Suprapubic skin (tissue), 4 donors: Measurements from ENCODE around the gene COX17. TPM values are rescaled to one million over a fixed set of nuclear protein-coding genes. Genes with fewer than 3 reads are reported as not detected.
A peak's percentile ranks its signal among the peaks of the same experiment; 100 is the strongest.

ENCODE experiments used
- DNase-seq, 2 donors: peaks; one replicate each; pipeline ENCODE4 v3.0.0-alpha.2; 2019; ENCODE audit warnings: low spot score in 2 of 2
- H3K27ac ChIP-seq: fragments of 200-600 bp; sonication (generic); one replicate; pipeline ENCODE4 v1.5.1; 2019
- H3K27me3 ChIP-seq: fragments of 200-600 bp; sonication (generic); one replicate; pipeline ENCODE4 v1.5.1; 2019
- H3K36me3 ChIP-seq: fragments of 200-600 bp; sonication (generic); one replicate; pipeline ENCODE4 v1.5.1; 2019
- H3K4me1 ChIP-seq: fragments of 200-600 bp; sonication (generic); one replicate; pipeline ENCODE4 v1.5.1; 2019
- H3K4me3 ChIP-seq: fragments of 200-600 bp; sonication (generic); one replicate; pipeline ENCODE4 v1.5.1; 2019; ENCODE audit warnings: mild to moderate bottlenecking
- H3K9me3 ChIP-seq: fragments of 200-600 bp; sonication (generic); one replicate; pipeline ENCODE4 v1.5.1; 2019
- EP300 ChIP-seq: sonication (generic); formaldehyde crosslinking; IDR thresholded peaks from one replicate; pipeline ENCODE4 v1.6.1; 2017; ENCODE audit warnings: antibody characterized with exemption
- POLR2A ChIP-seq, 2 donors: fragments of 450-650 bp; IDR thresholded peaks; one replicate each; pipeline ENCODE4 v1.6.1; 2017; ENCODE audit warnings: antibody characterized with exemption in 2 of 2, mild to moderate bottlenecking in 2 of 2, moderate library complexity in 2 of 2
- POLR2AphosphoS5 ChIP-seq, 3 donors: sonication (generic); formaldehyde crosslinking; IDR thresholded peaks; one replicate each; pipeline ENCODE4 v1.6.1; 2017; ENCODE audit warnings: antibody characterized with exemption in 3 of 3
- WGBS: methylation state at CpG from one replicate; pipeline ENCODE4 v1.1.5; 2018; 5-methylcytosine and 5-hydroxymethylcytosine counted together
- total RNA-seq, 4 donors: library from RNA; depleted of rRNA; stranded (reverse); fragments of >200 nt; gene quantifications; one replicate each; pipeline ENCODE4 v1.1.0, GENCODE V29; 2016
- TF ChIP-seq, protein P1 (sequence below), 2 donors: fragments of 200-600 bp in 1 of 2; fragments of 450-650 bp in 1 of 2; sonication (generic) in 1 of 2; IDR thresholded peaks; one replicate each; pipeline ENCODE4 v1.5.1; 2016 to 2019; ENCODE audit warnings: antibody characterized with exemption in 2 of 2, mild to moderate bottlenecking in 1 of 2, moderate library complexity in 1 of 2

Gene COX17
- total RNA-seq, 4 donors from 2014 or later, result 22.1 to 29.8 (median 26.0) TPM

DNA sequence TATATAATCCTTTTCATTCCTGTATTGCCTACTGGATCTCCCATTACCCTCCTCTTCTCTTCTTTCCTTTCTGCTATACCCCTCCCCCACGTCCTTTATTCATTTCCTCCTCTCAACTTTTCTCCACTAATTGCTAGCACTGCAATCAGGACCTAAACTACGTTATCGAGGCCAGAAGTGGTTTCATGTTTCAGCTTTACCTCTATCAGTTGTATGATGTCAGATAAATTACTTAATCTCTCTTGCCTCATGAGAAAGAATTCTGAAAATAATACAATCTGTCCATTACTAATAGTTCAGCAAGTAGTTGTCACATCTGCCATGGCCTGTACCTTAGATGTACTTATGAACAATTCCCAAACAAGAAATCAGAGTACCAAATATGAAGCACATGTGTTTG, 27.4 kb downstream of the COX17 start:
- Histone ChIP-seq H3K27ac (no peak overlapping the region), H3K4me1 (no peaks in the 10 kb centered on the region), H3K27me3 (no peaks in the 10 kb centered on the region), H3K36me3 (peaks cover 3% of the 10 kb centered on the region), H3K9me3 (no peaks in the 10 kb centered on the region), H3K4me3 (no peak overlapping the region)
- WGBS, result 61% methylated on average over 3 of the region's 3 CpGs
- no peak for DNase-seq
- TF ChIP-seq, protein P1, sequence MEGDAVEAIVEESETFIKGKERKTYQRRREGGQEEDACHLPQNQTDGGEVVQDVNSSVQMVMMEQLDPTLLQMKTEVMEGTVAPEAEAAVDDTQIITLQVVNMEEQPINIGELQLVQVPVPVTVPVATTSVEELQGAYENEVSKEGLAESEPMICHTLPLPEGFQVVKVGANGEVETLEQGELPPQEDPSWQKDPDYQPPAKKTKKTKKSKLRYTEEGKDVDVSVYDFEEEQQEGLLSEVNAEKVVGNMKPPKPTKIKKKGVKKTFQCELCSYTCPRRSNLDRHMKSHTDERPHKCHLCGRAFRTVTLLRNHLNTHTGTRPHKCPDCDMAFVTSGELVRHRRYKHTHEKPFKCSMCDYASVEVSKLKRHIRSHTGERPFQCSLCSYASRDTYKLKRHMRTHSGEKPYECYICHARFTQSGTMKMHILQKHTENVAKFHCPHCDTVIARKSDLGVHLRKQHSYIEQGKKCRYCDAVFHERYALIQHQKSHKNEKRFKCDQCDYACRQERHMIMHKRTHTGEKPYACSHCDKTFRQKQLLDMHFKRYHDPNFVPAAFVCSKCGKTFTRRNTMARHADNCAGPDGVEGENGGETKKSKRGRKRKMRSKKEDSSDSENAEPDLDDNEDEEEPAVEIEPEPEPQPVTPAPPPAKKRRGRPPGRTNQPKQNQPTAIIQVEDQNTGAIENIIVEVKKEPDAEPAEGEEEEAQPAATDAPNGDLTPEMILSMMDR (IDR thresholded peaks at IDR 0.05), result no peak
- TF ChIP-seq EP300 (no peak), POLR2AphosphoS5 (IDR thresholded peaks at IDR 0.05) (no peak), POLR2A (IDR thresholded peaks at IDR 0.05) (no peak)

DNA sequence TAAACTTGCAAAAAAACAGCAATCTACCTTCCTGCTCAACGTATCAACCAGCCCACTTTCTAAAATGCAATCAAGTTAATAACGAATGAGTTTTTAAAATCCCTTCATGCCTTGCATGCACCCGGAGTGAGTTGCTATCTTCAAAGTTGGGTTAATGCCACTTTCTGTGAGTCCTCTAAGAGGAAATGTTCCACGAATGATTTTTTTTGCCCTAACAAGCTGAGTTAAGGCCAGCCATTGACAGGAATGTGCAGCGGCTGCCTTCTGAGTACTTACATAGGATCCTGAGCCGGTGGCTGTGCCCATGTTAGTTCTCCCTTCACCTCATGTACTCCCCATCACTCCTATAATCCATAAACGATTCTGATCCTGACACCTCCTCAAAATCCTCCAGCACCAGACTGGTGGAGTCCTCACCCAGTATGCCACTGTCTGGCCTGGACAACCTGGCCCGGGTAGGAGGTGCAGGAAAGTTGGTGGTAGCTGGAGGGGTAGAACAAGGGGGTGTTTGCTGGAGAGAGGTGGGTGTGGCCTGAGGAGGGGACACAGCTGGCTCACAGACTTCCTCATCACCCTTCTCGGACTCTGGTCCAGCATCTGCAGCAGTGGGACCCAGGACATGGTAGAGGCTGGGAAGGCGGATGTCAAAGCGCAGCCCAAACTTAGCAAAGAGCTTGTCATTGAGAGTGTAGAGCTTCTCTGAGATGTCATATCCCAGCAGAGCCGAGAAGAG, 29.2 kb downstream of the COX17 start:
- Histone ChIP-seq H3K4me1 (no peaks in the 10 kb centered on the region), H3K9me3 (no peaks in the 10 kb centered on the region), H3K27me3 (no peaks in the 10 kb centered on the region), H3K4me3 (no peak overlapping the region), H3K36me3 (peaks cover 3% of the 10 kb centered on the region), H3K27ac (peak overlapping the region; percentile 70)
- TF ChIP-seq, protein P1 (IDR thresholded peaks at IDR 0.05), result no peak
- TF ChIP-seq POLR2AphosphoS5 (IDR thresholded peaks at IDR 0.05), result no peak
- no peak for TF ChIP-seq EP300
- TF ChIP-seq POLR2A (IDR thresholded peaks at IDR 0.05), result no peak
- no peak for DNase-seq
- 75% methylated on average over 12 of the region's 12 CpGs for WGBS

DNA sequence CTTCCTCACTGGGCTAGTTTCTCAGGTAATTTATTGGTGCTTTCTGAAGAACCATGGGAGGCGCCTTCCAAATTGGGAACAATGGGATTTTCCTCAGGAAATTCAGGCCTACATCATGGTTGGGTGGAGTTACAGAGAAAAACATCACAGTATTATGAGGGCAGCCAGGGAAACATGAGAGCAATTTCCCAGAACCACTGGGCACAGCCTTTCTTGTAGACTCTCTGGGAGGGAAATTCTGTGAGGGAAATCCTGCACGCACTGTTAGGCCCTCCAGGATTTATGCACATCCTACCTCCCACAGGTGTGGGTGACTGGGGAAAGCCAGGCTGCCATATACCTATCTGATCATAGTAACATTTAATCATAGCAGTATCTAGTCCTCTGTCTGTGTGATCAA, 30.0 kb downstream of the COX17 start:
- Histone ChIP-seq H3K27me3 (no peaks in the 10 kb centered on the region), H3K4me3 (no peak overlapping the region), H3K36me3 (peaks cover 8% of the 10 kb centered on the region), H3K27ac (peak overlapping the region; percentile 70), H3K9me3 (no peaks in the 10 kb centered on the region), H3K4me1 (no peaks in the 10 kb centered on the region)
- TF ChIP-seq POLR2A (IDR thresholded peaks at IDR 0.05) (no peak), EP300 (no peak), POLR2AphosphoS5 (IDR thresholded peaks at IDR 0.05) (no peak)
- TF ChIP-seq, protein P1 (IDR thresholded peaks at IDR 0.05), result no peak
- WGBS, result 63% methylated on average over 2 of the region's 2 CpGs
- DNase-seq, result no peak

DNA sequence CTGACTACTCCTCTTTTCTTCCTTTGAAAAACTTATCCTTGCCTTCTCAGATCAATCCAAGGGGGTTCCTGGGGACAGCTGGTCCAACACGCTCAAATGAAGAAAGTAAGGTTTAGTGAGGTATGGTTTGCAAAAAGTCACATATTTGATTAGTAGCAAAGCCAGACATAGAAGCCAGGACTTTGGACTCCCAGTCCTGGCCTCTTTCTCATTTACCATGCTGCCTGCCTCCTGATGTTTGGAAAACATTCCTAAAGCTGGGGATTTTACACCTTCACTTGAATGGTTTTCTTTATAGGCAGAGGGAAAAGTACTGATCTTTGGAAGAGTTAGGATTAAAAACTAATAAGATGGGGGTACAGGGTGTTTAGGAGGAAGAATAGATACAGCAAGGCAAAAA, 31.4 kb downstream of the COX17 start:
- Histone ChIP-seq H3K4me3 (no peak overlapping the region), H3K9me3 (no peaks in the 10 kb centered on the region), H3K27ac (no peak overlapping the region), H3K36me3 (peaks cover 14% of the 10 kb centered on the region), H3K27me3 (no peaks in the 10 kb centered on the region), H3K4me1 (no peaks in the 10 kb centered on the region)
- WGBS, result 93% methylated on average over 1 of the region's 1 CpG
- TF ChIP-seq, protein P1 (IDR thresholded peaks at IDR 0.05), result no peak
- TF ChIP-seq EP300 (no peak), POLR2AphosphoS5 (IDR thresholded peaks at IDR 0.05) (no peak), POLR2A (IDR thresholded peaks at IDR 0.05) (no peak)
- DNase-seq, result no peak

DNA sequence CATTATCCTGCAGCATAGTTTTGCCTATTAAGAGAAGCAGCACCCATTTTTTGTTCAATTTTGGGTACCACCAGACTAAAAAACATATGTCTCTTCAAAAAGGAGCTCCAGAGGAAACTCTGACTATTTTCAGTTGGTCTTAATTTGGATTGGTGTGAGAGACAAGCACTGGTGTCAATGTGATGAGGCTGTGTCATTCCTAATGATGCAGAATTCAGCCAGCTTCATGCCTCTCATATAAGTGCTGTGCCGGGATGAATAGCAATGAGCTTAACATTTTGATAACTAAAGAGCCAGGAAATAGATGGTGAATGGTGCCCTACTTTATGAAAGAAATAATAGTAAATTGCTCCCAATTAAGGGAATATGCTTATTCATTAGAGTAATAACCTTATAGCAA, 32.7 kb downstream of the COX17 start:
- DNase-seq, result no peak
- Histone ChIP-seq H3K9me3 (no peaks in the 10 kb centered on the region), H3K27ac (no peak overlapping the region), H3K36me3 (peaks cover 14% of the 10 kb centered on the region), H3K4me1 (peaks cover under 1% of the 10 kb centered on the region), H3K27me3 (no peaks in the 10 kb centered on the region), H3K4me3 (no peak overlapping the region)
- TF ChIP-seq, protein P1 (IDR thresholded peaks at IDR 0.05), result no peak
- no peak for TF ChIP-seq EP300
- 85% methylated on average over 1 of the region's 1 CpG for WGBS
